Suprapubic skin (tissue), 4 donors: ENCODE results near the gene TECPR1. TPM values are rescaled to one million over a fixed set of nuclear protein-coding genes. Genes with fewer than 3 reads are reported as not detected.

Experiments used
- DNase-seq, 2 donors: peaks; one replicate each; pipeline ENCODE4 v3.0.0-alpha.2; 2019; ENCODE audit warnings: low spot score in 2 of 2
- H3K27ac ChIP-seq: fragments of 200-600 bp; sonication (generic); one replicate; pipeline ENCODE4 v1.5.1; 2019
- H3K27me3 ChIP-seq: fragments of 200-600 bp; sonication (generic); one replicate; pipeline ENCODE4 v1.5.1; 2019
- H3K36me3 ChIP-seq: fragments of 200-600 bp; sonication (generic); one replicate; pipeline ENCODE4 v1.5.1; 2019
- H3K4me1 ChIP-seq: fragments of 200-600 bp; sonication (generic); one replicate; pipeline ENCODE4 v1.5.1; 2019
- H3K4me3 ChIP-seq: fragments of 200-600 bp; sonication (generic); one replicate; pipeline ENCODE4 v1.5.1; 2019; ENCODE audit warnings: mild to moderate bottlenecking
- H3K9me3 ChIP-seq: fragments of 200-600 bp; sonication (generic); one replicate; pipeline ENCODE4 v1.5.1; 2019
- EP300 ChIP-seq: sonication (generic); formaldehyde crosslinking; IDR thresholded peaks from one replicate; pipeline ENCODE4 v1.6.1; 2017; ENCODE audit warnings: antibody characterized with exemption
- POLR2A ChIP-seq, 2 donors: fragments of 450-650 bp; IDR thresholded peaks; one replicate each; pipeline ENCODE4 v1.6.1; 2017; ENCODE audit warnings: antibody characterized with exemption in 2 of 2, mild to moderate bottlenecking in 2 of 2, moderate library complexity in 2 of 2
- POLR2AphosphoS5 ChIP-seq, 3 donors: sonication (generic); formaldehyde crosslinking; IDR thresholded peaks; one replicate each; pipeline ENCODE4 v1.6.1; 2017; ENCODE audit warnings: antibody characterized with exemption in 3 of 3
- WGBS: methylation state at CpG from one replicate; pipeline ENCODE4 v1.1.5; 2018; 5-methylcytosine and 5-hydroxymethylcytosine counted together
- total RNA-seq, 4 donors: library from RNA; depleted of rRNA; stranded (reverse); fragments of >200 nt; gene quantifications; one replicate each; pipeline ENCODE4 v1.1.0, GENCODE V29; 2016
- TF ChIP-seq, protein P1 (sequence below), 2 donors: fragments of 200-600 bp in 1 of 2; fragments of 450-650 bp in 1 of 2; sonication (generic) in 1 of 2; IDR thresholded peaks; one replicate each; pipeline ENCODE4 v1.5.1; 2016 to 2019; ENCODE audit warnings: antibody characterized with exemption in 2 of 2, mild to moderate bottlenecking in 1 of 2, moderate library complexity in 1 of 2

The TECPR1 gene
- total RNA-seq, 4 donors from 2014 or later, result 15.3 to 20.9 (median 16.5) TPM

DNA sequence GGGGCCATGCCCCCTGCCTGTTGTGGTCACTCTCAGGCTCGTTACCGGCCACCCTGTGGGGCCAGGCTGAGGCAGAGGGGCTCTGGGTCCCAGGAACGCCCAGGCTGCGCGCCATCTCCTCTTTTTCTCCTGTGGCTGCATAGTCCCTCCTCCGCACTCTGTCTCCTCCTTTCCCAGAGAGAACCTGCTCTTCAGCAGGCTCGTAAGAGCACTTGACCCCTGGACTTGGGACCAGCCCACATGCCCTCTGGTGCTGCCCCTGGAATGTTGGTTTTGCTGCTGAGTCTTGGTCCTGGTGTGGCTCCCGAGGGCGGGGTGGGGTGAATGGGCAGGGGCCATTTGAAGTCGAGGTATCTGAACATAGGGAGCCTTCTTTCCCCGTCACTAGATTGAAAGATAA, 47.4 kb downstream of the TECPR1 start:
- H3K9me3 ChIP-seq, result no peaks in the 10 kb centered on the region
- peak in 1 of 2 donors; percentile 58 for DNase-seq
- no peaks in the 10 kb centered on the region for H3K27me3 ChIP-seq
- no peak overlapping the region for H3K4me3 ChIP-seq
- TF ChIP-seq POLR2AphosphoS5 (IDR thresholded peaks at IDR 0.05), result no peak
- WGBS, result 91% methylated on average over 9 of the region's 11 CpGs
- H3K27ac ChIP-seq, result no peak overlapping the region
- peaks cover 46% of the 10 kb centered on the region for H3K36me3 ChIP-seq
- H3K4me1 ChIP-seq, result no peaks in the 10 kb centered on the region

- Histone ChIP-seq H3K4me3 (no peak overlapping the region), H3K4me1 (no peaks in the 10 kb centered on the region), H3K27me3 (no peaks in the 10 kb centered on the region), H3K9me3 (no peaks in the 10 kb centered on the region), H3K36me3 (peaks cover 46% of the 10 kb centered on the region), H3K27ac (no peak overlapping the region)
- WGBS, result 96% methylated on average over 18 of the region's 18 CpGs
- DNase-seq, result peak in 1 of 2 donors; percentile 47
- TF ChIP-seq POLR2A (IDR thresholded peaks at IDR 0.05) (no peak), EP300 (no peak), POLR2AphosphoS5 (IDR thresholded peaks at IDR 0.05) (no peak)
- TF ChIP-seq, protein P1, sequence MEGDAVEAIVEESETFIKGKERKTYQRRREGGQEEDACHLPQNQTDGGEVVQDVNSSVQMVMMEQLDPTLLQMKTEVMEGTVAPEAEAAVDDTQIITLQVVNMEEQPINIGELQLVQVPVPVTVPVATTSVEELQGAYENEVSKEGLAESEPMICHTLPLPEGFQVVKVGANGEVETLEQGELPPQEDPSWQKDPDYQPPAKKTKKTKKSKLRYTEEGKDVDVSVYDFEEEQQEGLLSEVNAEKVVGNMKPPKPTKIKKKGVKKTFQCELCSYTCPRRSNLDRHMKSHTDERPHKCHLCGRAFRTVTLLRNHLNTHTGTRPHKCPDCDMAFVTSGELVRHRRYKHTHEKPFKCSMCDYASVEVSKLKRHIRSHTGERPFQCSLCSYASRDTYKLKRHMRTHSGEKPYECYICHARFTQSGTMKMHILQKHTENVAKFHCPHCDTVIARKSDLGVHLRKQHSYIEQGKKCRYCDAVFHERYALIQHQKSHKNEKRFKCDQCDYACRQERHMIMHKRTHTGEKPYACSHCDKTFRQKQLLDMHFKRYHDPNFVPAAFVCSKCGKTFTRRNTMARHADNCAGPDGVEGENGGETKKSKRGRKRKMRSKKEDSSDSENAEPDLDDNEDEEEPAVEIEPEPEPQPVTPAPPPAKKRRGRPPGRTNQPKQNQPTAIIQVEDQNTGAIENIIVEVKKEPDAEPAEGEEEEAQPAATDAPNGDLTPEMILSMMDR (IDR thresholded peaks at IDR 0.05), result no peak
Measured at GRCh38 chr7:98203964-98204605, 47.9 kb downstream of the TECPR1 start.

DNA sequence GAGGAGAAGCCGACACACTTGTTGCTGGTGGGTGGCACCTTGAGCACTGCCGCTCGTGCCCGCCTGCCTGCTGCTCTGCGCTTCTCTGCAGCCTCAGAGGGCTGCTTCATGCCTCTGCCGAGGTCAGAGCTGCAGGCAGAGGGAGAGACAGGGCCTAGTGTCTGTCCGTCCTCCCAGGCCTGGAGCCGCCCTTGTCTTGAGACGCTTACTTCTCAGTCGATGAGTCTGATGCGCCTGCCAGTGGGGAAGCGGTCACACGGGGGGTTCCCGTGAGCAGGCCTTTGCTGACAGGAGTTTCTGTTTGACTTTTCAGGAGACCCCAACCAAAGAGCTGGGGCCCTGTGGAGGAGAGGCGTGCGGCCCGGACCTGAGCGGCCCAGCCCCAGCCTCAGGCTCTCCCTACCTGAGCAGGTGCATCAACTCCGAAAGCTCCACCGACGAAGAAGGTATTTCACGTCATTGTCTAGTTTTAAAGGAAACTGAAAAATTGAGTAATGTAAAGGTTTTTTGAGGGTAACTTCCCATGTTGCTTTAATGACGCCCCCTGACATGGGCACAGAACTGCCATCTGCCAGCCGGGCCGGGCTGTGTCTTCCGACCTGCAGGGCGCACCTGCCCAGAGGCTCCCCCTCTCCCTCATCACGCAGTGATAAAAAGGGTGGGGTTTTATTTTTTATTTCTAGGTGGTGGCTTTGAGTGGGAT, 48.6 kb downstream of the TECPR1 start:
- peak in 1 of 2 donors; percentile 56 for DNase-seq
- H3K4me3 ChIP-seq, result no peak overlapping the region
- no peak overlapping the region for H3K27ac ChIP-seq
- H3K4me1 ChIP-seq, result no peaks in the 10 kb centered on the region
- peaks cover 47% of the 10 kb centered on the region for H3K36me3 ChIP-seq
- 94% methylated on average over 14 of the region's 28 CpGs for WGBS
- no peaks in the 10 kb centered on the region for H3K9me3 ChIP-seq
- no peak for TF ChIP-seq EP300
- TF ChIP-seq POLR2A (IDR thresholded peaks at IDR 0.05), result no peak
- TF ChIP-seq, protein P1 (IDR thresholded peaks at IDR 0.05), result no peak
- TF ChIP-seq POLR2AphosphoS5 (IDR thresholded peaks at IDR 0.05), result no peak
- H3K27me3 ChIP-seq, result no peaks in the 10 kb centered on the region

DNA sequence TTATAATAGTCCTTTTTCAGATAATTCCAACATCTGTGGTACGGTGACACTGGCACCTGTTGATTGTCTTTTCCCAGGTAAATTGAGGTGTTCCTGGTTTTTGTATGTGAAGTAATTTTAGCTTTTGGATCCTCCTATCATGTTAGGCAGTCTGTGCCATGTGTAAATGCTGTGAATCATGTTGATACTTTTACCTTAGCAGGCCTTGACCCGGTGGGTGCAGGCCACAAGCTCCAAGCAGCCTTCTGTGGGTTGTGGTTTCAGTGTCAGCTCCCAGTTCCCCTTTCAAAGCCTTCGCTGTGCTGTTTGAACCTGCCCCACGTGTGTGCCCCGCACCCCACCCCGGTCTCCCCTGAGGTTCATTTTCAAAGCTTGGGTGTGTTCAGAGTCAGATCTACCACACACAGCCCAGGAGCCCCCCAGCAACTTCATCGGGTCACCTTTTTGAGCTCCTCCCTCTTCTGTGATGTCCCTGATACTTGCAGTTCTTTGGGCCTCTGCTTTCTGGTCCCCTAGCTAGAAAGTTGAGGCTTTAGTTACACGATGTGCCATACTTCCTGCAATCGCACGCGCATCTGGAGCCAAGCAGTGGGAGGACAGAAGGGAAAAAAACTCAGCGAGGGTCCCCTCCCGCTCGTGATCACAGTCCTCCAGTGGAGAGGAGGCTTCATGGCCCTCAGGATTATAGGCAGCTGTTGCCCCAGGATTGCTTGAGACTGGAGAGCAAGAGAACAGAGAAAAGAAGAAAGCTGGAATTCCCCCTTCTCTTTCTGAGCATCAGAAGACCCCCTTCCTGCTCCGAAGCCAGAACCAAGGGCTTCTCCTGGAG, 49.5 kb downstream of the TECPR1 start:
- DNase-seq, result peak in 1 of 2 donors; percentile 55
- TF ChIP-seq POLR2AphosphoS5 (IDR thresholded peaks at IDR 0.05) (no peak), EP300 (no peak), POLR2A (IDR thresholded peaks at IDR 0.05) (no peak)
- TF ChIP-seq, protein P1 (IDR thresholded peaks at IDR 0.05), result no peak
- Histone ChIP-seq H3K4me1 (no peaks in the 10 kb centered on the region), H3K9me3 (no peaks in the 10 kb centered on the region), H3K27ac (no peak overlapping the region), H3K4me3 (no peak overlapping the region), H3K36me3 (peaks cover 51% of the 10 kb centered on the region), H3K27me3 (no peaks in the 10 kb centered on the region)
- WGBS, result 84% methylated on average over 14 of the region's 15 CpGs

- peaks cover 49% of the 10 kb centered on the region for H3K36me3 ChIP-seq
Measured at GRCh38 chr7:98200364-98200763, 51.7 kb downstream of the TECPR1 start.

More at GRCh38 chr7:98200364-98200763, 51.7 kb downstream of the TECPR1 start:
- DNase-seq, result no peak
- WGBS, result 82% methylated on average over 6 of the region's 6 CpGs
- Histone ChIP-seq H3K4me1 (no peaks in the 10 kb centered on the region), H3K27ac (no peak overlapping the region), H3K9me3 (no peaks in the 10 kb centered on the region), H3K27me3 (no peaks in the 10 kb centered on the region), H3K4me3 (no peak overlapping the region)
- no peak for TF ChIP-seq POLR2A (IDR thresholded peaks at IDR 0.05)
- TF ChIP-seq POLR2AphosphoS5 (IDR thresholded peaks at IDR 0.05), result no peak
- TF ChIP-seq EP300, result no peak
- TF ChIP-seq, protein P1 (IDR thresholded peaks at IDR 0.05), result no peak
